MM.1S (cell line): ENCODE results near the gene ZFYVE28.

Source experiments
- CTCF ChIP-seq: fragments of 300-600 bp; sonication (generic); IDR thresholded peaks from 2 replicates; pipeline ENCODE4 v1.5.1; 2016; ENCODE audit warnings: antibody characterized with exemption, low read length, mixed read lengths
- EZH2 ChIP-seq: fragments of 300-600 bp; sonication (generic); optimal IDR thresholded peaks from 2 replicates; pipeline ENCODE3; 2017; ENCODE audit warnings: low read depth, mild to moderate bottlenecking, antibody characterized with exemption, low read length, mixed read lengths
- EZH2phosphoT487 ChIP-seq: fragments of 300-600 bp; sonication (generic); IDR thresholded peaks from 2 replicates; pipeline ENCODE4 v1.6.1; 2018; ENCODE audit warnings: antibody characterized with exemption, low read length

DNA sequence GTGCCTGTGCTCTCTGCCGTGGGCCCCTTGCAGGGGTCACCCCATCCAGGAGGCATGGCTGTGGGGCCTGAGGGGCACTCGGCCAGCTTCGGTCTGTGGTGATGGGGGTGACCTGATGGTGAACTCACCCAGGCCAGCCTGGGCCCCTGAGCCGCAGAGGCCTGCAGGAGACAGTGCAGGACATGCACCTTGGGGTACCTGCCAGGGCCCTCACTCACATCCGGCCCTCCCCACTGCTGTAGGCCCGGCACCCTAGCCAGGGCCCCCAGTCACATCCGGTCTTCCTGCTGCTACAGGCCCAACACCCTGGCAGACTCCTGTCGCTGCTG lies 7.6 kb upstream of the ZFYVE28 start:
- TF ChIP-seq CTCF = no peak
- TF ChIP-seq EZH2 = no peak
- TF ChIP-seq EZH2phosphoT487 = no peak
